ENCODE measurements around the gene PRICKLE4.
"Not testable (repeated sequence)": the region's sequence is repeated elsewhere in the genome, so short reads cannot be mapped to it uniquely, and the experiment has no call there.

PRICKLE4 gene

DNA sequence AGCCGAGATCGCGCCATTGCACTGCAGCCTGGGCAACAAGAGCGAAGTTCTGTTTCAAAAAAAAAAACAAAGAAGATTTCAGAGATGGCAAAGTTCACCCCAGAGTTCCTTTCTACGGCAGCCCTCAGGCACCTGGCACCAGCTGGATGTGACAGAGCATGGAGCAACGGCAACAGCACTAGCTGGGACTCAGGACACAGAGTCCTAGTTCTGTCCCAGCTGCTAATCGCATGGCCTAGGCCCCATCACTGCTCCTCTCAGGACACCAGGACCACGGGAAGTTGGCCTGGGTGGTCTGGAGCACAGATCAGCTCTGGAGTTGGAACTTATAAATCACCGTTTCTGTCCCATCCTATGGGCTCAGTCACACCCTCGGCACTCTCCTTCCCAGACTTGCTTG lies 34.5 kb upstream of the PRICKLE4 start:
- DNase-seq: no peak

- DNase-seq: no peak
These were observed 33.1 kb upstream of the PRICKLE4 start, which contains the start of gene PGC for GRCh38 chr6:41747256-41748101. Gene PGC (minus strand): TSS chr6:41747397. CDS start chr6:41747334, 63 bp downstream.

DNA sequence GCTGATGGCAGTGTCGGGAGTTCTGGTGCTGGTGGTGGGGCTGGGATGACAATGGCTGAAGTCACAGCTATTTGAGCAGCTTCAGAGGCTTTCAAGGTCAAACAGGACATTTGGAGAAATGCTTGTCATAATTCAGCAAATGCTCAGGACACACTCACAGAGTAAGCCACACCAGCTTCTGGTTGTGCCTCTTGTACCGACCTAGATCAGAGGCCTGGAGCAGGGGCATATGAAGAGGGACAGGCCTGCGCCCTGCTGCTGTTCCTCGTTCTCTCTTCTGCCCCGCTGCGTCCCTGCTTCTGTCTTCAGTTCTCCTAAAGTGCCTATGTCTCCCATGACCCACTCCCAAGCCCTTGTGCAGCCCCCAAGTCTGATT lies 32.5 kb upstream of the PRICKLE4 start:
- peak; percentile 6 for DNase-seq

GRCh38 chr6:41748542-41748941 lies 32.0 kb upstream of the PRICKLE4 start:
- no peak for DNase-seq

DNA sequence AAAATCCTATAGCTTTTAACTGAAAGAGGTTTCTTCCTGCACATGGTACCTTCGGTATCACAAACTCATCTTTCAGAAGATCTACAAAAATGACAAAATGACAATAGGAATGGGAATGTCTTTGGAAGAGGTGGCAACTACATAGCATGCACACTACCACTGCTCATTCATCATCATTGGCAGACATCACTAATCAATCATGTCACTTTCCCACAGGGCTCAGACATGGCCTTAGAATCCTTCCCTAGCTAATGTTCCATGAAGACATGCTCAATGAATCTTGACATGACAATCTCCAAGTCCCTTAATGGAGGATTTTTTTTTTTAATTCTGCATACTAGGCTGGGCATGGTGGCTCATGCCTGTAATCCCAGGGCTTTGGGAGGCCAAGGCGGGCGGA lies 30.2 kb upstream of the PRICKLE4 start:
- DNase-seq: no peak

DNA sequence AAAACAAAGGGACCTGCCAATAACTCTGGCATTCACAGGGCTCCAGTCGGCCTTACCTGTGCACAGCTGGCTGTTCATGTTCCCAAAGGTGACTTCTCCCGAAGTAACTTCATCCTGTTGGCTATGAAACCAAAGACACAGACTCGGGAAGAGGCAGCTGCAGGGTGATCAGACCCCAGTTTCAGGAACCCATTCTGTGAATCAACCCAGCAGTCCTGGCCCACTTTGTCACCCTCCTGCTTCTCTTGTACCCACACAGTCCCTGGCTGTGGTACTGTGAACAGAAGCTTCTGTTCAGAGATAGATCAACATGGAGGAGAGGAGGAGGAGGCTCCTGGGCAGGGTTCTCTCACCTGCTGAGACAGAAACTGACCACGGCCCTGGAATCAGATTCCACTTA lies 24.7 kb upstream of the PRICKLE4 start:
- DNase-seq: no peak

DNA sequence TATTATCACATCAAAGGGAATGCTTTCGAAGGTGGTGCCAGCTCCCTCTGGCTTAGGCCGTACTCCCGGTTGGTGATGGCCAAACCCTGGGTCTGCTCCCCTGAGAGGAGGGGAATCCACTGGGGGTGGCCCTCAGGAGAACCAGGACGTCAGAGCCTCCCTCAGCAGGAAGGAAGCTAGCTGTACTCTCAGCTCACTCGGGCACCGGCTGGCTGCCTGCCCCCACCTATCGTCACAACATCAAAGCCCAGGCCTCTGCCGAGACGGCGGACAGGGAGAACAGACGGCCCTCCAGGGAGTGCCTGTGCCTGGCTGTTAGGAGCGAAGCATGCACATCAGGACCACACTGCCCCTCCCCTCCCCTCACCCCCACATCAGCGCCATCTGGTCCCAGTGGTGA lies 24.2 kb upstream of the PRICKLE4 start:
- DNase-seq: peak; percentile 24

DNA sequence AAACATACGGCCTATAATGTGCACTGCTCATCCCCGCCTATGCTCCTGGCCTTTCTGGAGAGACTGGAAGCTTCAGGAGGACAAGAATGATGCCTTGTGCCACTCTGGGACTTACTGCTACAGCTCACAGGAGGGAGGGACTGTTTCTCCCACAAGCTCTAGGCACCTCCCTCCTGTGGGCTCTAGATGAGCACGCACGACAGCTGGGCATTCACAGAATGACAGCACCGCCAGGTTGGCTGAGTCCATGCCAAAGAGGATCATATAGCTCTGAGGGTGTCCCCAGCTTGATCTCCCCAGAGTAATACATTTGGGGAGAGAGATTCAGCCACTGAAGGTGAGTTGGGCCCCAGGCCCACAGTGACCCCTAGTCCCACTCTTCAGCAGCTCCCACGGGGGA lies 23.3 kb upstream of the PRICKLE4 start:
- no peak for DNase-seq

- no peak for DNase-seq
These were observed 22.5 kb upstream of the PRICKLE4 start for GRCh38 chr6:41757931-41758640.

DNA sequence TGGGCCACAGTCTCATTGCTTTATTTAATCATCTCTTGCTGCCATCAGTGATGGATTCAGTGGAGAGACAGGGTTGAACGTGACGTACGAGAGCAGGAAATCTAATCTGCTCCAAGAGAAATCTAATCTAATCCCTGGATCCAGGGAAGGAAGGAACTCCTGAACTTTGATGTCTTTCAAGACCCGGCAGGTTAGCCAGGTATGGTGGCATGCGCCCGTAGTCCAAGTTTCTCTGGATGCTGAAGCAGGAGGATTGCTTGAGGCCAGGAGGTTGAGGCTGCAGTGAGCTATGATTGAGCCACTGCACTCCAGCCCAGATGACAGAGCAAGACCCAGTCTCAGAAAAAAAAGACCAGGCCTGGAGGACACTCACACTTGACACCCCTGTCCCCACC lies 21.9 kb upstream of the PRICKLE4 start:
- no peak for DNase-seq

DNA sequence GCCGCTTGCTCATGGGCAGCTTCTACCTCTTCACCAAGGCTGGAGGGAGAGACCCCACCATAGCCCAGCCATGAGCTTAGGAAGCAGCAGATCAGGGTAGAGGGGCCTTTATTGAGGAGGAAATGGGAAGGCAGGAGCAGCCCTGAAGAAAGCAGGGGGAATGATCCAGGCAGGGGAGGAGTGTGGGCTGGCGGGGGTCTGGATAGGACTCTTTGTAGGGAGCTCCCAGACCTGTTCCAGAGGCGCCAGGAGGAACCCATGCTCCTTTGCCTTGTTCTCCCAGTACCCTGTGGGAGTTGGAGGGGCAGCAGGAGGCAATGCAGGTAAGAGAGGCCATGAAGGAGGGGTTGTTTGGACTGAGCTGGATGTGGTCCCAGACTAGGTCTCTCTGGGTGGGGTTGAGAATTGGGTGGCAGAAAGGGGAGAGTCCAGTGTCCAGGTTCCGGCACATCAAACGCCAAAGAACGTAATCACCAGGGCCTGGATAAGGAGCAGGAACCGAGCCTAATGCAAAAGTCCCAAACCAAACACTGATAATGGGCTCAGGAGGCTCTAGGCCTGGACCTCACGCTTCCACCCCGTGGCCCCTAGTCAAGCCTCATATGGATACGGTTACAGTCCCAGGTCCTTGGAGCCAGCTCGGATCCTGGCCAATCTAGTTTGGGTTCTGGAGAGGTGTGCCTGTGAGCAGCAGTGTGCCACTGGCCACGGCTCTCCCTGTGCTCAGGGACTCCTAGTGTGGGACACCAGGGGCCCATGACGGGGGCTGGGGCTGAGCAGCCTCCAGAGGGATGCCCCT lies 21.3 kb upstream of the PRICKLE4 start:
- peak; percentile 16 for DNase-seq

DNA sequence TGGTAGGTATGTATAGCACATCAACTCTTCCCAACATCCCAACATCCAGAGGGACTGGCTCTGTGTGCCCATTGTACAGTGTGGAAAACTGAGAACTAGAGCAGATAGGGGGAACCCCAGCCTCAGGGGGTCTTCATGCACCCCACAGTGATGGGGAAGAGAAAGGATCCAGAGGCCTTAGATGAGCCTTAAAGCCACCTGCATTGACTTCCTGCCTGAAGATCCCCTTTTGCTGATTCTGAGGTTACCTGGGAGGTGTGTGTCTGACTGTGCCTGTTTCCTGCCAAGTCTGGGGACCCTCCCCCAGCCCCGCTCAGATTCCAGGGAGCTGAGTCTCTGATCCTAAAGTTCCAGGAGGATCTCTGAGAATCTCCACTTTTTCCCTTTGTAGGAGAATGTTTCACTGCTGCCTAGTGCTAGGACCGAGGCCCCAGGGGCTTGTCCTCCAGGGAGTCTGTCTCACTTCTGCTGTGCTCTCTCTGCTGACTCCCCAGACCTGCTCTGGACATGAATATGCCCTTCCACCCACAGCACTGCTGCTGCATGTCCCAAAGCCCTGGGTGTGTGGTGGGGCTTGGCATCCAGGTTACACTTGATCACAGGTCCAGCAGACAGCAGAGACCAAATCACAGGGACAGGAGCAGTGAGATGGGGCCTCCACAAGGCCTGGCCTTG lies 20.5 kb upstream of the PRICKLE4 start:
- peak; percentile 18 for DNase-seq

DNA sequence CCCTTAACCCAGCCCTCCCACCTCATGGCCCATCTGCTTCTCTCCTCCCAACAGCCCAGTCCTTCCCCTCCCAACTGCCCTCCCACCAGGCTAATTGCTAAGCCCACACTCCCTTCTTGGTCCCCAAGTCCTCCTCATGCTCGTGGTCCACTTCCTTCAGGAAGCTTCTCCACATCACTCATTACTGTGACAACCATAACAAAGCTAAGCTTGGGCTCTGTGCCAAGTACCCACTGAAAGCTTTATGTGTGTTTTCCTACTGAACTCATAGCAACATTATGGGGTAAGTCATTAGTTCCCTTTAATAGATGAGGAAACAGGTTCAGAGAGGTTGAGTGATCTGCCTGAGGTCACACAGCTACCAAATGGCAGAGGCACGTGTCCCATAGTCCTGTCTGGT lies 17.1 kb upstream of the PRICKLE4 start:
- DNase-seq: no peak

GRCh38 chr6:41766043-41766664 lies 14.4 kb upstream of the PRICKLE4 start:
- not testable (repeated sequence) for DNase-seq

DNA sequence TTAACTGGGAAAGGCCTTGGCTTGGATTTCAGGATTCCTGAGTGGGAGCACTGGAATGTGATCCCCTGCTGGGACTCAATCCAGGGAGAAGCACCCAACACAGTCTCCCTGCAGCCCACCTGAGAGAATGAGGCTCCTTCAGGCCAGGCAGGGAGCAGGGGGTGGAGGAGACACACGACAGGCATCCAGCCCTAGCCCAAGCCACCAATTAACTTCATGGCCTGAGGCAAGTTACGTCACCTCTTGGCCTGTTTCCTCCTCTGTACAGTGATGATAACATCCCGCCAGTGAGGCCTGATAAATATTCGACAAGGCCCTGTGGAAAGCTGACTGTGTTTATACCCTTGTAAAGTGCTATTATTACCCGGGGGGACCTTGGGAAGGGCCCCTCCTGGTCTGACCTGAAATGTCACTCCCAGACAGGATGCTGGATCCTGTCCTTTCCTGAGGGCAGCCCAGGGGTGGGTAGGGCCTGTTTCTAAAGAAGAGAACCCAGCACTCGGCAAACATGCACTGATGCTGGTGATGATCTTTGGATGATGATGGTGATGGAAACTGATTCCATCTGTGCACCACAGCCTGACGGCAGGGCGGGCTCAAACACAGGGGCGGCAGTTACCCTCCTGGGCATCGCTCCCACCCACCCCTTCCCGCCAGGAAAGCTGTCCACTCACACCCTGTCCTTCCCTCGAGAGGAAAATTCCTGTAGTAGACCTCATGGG lies 13.3 kb upstream of the PRICKLE4 start:
- DNase-seq: no peak

DNA sequence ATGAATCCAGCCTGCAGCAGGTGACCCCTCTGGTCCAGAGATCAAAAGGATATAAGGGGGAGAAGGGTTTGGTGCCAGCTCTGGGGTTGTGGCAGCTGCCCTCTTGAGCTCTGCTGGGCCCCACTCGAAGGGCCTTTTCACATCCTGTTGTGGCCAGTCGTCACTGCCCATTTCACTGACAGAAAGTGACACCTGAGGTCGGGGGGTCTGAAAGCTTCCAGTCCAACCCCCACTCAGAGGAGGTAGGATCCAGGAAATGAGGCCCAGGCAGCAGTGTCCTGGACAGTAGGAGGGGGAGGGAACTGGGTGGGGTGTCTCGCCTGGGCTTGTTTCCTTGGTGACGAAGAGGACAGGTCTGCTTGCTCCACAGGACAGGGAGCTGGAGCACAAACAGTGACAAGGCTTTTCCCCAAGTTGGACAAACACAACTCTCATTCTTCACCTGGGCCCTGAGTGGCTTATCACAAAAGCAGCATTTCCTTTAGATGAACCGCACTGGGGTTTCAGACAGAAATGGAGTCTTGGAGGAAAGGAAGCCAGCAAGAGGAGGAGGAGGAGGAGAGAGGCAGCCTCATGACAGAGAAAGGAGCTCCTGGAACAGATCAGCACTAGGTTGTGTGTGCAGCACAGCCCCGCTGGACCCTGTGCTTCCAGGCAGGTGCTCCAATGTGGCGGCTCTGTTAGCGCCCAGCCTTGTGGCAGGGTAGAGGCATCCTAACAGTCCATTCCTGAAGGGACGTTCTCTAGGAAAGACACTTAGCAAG lies 11.9 kb upstream of the PRICKLE4 start:
- no peak for DNase-seq

- DNase-seq: no peak
These were observed 11.2 kb upstream of the PRICKLE4 start for GRCh38 chr6:41769376-41769775.

DNA sequence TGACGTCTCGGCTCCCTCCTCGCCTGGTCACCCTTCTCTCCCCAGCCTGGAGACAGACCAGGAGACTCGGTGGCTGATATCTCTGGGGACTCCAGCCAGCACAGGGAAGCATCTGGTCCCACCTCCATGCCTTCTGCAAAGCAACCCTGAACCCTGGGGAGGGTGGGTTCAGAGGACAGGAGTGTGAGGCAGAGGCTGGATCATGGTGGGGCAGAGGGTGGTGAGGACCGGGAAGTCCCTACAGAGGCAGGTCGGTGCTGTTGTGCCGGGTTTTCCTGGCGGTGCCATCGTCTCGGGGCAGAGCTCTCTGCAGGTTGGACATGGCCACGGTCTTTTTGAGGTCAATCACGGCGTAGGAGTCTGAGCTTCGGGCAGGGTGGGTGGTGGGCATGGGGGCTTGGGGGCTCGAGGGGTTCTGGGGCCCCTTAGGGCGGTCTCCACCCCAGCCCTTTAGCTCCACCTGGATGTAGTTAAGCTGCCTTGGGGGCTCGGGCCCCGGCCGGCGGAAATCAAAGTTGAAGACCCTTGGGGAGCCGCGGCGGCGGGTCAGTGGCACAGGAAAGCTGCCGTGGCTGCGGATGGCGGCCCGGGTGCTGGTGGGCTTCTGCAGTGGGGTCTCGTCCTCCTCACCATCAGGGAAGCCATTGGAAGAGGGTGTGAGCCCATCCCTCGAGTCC lies 10.1 kb upstream of the PRICKLE4 start:
- no peak for DNase-seq

- DNase-seq: no peak
These were observed 9.3 kb upstream of the PRICKLE4 start for GRCh38 chr6:41771058-41771983.
